NCI-H1417 (cell line): ENCODE results near the gene VEGFA.

Source experiments
- DNase-seq, 3 experiments: peaks; one replicate each; lab custom pipeline; 2025; lab: John Stamatoyannopoulos, UW

VEGFA gene

DNA sequence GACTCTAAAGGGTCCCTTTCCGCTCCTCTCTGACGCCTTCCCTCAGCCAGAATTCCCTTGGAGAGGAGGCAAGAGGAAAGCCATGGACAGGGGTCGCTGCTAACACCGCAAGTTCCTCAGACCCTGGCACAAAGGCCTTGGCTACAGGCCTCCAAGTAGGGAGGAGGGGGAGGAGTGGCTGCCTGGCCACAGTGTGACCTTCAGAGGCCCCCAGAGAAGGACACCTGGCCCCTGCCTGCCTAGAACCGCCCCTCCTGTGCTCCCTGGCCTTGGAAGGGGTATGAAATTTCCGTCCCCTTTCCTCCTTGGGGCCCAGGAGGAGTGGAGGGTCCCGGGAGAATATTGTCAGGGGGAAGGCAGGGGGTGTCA, 2.7 kb downstream of the VEGFA start:
- no peak for DNase-seq

DNA sequence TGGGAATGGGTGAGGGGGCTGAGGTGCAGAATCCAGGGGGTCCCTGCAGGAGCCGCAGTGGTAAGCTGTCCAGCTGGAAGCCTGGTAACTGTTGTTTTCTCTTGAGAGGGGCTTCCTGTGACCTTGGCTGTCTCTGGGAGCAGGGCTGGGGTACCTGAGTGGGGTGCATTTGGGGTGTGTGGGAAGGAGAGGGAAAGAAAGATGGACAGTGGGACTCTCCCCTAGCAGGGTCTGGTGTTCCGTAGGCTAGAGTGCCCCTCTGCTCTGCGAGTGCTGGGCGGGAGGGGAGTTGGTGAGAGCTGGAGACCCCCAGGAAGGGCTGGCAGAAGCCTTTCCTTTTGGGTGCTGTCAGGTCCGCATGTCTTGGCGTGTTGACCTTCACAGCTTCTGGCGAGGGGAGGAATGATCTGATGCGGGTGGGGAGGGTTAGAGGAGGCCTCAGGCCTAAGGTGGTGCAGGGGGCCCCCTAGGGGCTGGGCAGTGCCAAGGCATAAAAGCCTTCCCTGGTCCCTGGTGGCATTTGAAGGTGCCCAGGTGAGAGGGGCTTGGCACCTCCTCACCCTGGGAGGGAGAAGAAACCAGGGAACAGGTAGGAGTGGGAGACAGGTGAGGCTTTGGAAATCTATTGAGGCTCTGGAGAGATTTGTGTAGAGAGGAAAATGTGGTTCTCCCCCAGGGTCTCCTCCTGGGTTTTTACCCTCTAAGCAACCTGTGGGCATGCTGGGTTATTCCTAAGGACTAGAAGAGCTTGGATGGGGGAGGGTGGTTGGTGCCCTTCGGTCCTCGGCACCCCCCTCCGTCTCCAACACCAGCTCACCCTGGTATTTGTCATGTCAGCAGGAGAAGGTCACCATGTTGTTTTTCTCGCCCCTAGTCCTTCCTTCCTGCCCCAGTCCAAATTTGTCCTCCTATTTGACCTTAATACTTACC, 3.3 kb downstream of the VEGFA start:
- peak in 2 of 3 experiments; percentile 11 to 29 for DNase-seq

DNA sequence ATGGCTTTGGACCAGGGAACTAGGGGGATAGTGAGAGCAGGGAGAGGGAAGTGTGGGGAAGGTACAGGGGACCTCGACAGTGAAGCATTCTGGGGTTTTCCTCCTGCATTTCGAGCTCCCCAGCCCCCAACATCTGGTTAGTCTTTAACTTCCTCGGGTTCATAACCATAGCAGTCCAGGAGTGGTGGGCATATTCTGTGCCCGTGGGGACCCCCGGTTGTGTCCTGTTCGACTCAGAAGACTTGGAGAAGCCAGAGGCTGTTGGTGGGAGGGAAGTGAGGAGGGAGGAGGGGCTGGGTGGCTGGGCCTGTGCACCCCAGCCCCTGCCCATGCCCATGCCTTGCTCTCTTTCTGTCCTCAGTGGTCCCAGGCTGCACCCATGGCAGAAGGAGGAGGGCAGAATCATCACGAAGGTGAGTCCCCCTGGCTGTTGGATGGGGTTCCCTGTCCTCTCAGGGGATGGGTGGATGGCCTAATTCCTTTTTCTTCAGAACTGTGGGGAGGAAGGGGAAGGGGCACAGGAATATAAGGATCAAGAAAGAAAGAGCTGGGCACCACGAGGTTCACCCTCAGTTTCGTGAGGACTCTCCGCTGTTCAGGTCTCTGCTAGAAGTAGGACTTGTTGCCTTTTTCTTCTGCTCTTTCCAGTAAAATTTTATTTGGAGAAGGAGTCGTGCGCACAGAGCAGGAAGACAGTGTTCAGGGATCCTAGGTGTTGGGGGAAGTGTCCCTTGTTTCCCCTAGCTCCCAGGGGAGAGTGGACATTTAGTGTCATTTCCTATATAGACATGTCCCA, 4.2 kb downstream of the VEGFA start:
- DNase-seq = no peak

- peak; percentile 32 to 54 (median 48) for DNase-seq
Measured at GRCh38 chr6:43774776-43775534, 4.9 kb downstream of the VEGFA start.

- no peak for DNase-seq
Measured at GRCh38 chr6:43775535-43775885, 5.5 kb downstream of the VEGFA start.

DNA sequence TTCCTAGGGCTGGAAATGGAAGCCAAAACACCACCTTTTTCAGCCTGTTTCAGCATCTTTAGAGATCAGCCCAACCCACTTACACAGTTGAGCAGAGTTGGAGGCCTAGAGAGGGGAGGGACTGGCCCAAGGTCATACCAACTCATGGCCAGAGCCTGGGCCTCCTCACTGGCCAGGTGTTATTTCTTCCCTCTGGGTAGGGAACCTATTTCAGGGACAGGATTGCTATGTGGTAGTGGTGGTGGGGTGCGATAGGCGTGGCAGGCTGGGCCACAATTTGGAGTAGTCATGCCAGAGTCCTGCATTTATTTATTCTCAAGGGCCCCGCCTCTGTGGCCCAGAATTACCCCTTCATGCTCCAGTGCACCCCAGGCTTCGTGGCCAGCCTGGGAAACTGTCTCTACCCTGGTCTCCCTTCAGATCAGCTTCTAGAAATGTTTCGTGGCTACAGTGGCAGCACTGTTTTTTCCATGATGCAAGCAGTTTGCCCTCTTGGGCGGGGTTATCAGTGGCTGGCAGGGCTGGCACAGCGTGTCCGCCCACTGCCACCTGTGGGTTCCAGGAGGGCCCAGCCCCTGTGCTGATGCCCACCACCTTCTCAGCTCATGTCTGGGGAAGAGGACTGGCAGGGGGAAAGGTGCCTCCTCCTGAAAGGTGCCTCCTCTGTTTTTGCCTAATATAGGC, 6.2 kb downstream of the VEGFA start:
- no peak for DNase-seq

- DNase-seq = no peak
Measured at GRCh38 chr6:43776799-43777776, 7.1 kb downstream of the VEGFA start.

DNA sequence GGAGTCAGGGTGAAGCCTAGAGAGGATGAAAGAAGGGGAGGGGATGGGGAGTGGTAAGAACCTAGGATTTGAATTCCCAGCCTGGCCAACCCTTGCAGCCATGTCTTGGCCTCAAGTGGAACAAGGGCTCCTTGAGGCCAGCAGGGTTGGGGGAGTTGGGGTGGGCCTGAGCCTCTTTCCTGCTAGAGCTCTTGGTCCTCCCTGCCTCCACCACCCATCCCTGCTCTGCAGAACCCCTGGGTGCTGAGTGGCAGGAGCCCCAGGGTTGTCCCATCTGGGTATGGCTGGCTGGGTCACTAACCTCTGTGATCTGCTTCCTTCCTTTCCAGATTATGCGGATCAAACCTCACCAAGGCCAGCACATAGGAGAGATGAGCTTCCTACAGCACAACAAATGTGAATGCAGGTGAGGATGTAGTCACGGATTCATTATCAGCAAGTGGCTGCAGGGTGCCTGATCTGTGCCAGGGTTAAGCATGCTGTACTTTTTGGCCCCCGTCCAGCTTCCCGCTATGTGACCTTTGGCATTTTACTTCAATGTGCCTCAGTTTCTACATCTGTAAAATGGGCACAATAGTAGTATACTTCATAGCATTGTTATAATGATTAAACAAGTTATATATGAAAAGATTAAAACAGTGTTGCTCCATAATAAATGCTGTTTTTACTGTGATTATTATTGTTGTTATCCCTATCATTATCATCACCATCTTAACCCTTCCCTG, 8.3 kb downstream of the VEGFA start:
- no peak for DNase-seq

DNA sequence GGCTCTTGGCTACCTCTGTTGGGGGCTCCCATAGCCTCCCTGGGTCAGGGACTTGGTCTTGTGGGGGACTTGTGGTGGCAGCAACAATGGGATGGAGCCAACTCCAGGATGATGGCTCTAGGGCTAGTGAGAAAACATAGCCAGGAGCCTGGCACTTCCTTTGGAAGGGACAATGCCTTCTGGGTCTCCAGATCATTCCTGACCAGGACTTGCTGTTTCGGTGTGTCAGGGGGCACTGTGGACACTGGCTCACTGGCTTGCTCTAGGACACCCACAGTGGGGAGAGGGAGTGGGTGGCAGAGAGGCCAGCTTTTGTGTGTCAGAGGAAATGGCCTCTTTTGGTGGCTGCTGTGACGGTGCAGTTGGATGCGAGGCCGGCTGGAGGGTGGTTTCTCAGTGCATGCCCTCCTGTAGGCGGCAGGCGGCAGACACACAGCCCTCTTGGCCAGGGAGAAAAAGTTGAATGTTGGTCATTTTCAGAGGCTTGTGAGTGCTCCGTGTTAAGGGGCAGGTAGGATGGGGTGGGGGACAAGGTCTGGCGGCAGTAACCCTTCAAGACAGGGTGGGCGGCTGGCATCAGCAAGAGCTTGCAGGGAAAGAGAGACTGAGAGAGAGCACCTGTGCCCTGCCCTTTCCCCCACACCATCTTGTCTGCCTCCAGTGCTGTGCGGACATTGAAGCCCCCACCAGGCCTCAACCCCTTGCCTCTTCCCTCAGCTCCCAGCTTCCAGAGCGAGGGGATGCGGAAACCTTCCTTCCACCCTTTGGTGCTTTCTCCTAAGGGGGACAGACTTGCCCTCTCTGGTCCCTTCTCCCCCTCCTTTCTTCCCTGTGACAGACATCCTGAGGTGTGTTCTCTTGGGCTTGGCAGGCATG, 9.2 kb downstream of the VEGFA start:
- no peak for DNase-seq

- DNase-seq = no peak
Measured at GRCh38 chr6:43779852-43780236, 9.8 kb downstream of the VEGFA start.

- no peak for DNase-seq
Measured at GRCh38 chr6:43780293-43780692, 10.3 kb downstream of the VEGFA start.

DNA sequence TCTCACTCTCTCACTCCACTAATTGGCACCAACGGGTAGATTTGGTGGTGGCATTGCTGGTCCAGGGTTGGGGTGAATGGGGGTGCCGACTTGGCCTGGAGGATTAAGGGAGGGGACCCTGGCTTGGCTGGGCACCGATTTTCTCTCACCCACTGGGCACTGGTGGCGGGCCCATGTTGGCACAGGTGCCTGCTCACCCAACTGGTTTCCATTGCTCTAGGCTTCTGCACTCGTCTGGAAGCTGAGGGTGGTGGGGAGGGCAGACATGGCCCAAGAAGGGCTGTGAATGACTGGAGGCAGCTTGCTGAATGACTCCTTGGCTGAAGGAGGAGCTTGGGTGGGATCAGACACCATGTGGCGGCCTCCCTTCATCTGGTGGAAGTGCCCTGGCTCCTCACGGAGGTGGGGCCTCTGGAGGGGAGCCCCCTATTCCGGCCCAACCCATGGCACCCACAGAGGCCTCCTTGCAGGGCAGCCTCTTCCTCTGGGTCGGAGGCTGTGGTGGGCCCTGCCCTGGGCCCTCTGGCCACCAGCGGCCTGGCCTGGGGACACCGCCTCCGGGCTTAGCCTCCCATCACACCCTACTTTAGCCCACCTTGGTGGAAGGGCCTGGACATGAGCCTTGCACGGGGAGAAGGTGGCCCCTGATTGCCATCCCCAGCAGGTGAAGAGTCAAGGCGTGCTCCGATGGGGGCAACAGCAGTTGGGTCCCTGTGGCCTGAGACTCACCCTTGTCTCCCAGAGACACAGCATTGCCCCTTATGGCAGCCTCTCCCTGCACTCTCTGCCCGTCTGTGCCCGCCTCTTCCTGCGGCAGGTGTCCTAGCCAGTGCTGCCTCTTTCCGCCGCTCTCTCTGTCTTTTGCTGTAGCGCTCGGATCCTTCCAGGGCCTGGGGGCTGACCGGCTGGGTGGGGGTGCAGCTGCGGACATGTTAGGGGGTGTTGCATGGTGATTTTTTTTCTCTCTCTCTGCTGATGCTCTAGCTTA, 11.2 kb downstream of the VEGFA start:
- DNase-seq = no peak

DNA sequence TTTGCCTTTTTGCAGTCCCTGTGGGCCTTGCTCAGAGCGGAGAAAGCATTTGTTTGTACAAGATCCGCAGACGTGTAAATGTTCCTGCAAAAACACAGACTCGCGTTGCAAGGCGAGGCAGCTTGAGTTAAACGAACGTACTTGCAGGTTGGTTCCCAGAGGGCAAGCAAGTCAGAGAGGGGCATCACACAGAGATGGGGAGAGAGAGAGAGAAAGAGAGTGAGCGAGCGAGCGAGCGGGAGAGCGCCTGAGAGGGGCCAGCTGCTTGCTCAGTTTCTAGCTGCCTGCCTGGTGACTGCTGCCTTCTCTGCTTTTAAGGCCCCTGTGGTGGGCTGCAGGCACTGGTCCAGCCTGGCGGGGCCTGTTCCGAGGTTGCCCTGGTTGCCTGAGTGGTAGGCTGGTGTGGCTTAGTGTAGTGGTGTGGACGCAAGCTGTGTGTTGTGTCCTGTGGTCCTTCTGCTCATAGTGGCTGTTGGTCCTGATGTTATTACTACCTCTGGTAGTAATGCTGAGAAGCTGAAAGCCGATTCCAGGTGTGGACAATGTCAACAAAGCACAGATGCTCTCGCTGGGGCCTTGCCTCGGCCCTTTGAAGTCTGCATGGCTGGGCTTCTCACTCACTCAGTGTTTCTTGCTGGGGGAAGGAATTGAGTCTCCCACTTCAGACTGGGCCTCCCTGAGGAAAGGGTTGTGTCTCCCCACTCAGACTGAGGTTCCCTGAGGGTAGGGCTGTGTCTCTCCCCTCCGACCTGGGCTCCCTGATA, 12.1 kb downstream of the VEGFA start:
- peak in 1 of 3 experiments; percentile 27 for DNase-seq

DNA sequence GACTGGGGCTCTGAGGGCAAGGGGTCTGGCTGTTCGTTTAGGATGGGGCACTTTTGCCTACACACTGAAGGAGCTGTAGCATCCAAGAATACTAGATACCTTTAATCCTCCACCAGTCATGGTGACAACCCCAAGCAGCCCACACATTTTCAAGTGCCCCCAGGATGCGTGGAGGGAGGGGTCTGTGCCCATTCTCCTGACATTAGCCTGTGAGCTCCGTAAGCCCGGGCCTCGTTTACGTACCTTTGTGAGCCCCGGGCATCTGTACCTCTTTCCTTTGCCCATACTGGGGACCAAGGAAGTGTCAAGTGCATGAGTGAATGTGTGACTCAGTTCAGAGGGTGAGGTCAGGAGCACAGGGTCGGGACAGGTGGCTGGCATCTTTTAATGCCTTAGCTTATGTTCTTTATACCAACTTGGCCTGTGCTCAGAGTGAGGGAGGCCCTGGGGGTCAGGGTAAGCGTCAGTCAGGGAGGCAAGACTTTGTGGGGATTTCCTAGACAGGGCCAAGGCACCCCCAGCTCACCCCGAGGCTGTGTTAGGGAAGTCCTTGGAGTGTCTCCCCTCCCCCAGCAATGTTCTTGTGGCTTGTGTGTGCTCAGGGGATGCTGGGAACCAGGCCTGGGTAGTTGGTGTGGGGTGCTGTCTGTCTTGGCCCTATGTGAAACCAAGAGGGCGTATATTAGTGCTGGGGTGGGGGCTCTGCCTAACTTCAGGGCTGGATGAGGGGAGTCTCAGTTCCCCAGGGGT, 12.9 kb downstream of the VEGFA start:
- DNase-seq = no peak

DNA sequence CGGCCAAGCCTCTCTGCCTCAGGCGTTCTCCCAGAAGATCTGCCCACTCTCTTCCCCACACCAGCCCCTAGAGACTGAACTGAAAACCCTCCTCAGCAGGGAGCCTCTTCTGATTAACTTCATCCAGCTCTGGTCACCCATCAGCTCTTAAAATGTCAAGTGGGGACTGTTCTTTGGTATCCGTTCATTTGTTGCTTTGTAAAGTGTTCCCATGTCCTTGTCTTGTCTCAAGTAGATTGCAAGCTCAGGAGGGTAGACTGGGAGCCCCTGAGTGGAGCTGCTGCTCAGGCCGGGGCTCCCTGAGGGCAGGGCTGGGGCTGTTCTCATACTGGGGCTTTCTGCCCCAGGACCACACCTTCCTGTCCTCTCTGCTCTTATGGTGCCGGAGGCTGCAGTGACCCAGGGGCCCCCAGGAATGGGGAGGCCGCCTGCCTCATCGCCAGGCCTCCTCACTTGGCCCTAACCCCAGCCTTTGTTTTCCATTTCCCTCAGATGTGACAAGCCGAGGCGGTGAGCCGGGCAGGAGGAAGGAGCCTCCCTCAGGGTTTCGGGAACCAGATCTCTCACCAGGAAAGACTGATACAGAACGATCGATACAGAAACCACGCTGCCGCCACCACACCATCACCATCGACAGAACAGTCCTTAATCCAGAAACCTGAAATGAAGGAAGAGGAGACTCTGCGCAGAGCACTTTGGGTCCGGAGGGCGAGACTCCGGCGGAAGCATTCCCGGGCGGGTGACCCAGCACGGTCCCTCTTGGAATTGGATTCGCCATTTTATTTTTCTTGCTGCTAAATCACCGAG, 14.2 kb downstream of the VEGFA start:
- DNase-seq = no peak
